Sigmoid colon (tissue), 4 donors: ENCODE data around the gene EVX1.

Experiments used
- CTCF ChIP-seq, 4 experiments: fragments of 450-650 bp in 3 of 4; fragments of 200-600 bp in 1 of 4; IDR thresholded peaks; one replicate each; pipeline ENCODE4 v1.5.1; 2016 to 2019; ENCODE audit warnings: antibody characterized with exemption in 4 of 4, mild to moderate bottlenecking in 3 of 4, moderate library complexity in 2 of 4
- EP300 ChIP-seq, 4 donors: sonication (generic); formaldehyde crosslinking; IDR thresholded peaks; one replicate each; pipeline ENCODE4 v1.6.1; 2017; ENCODE audit warnings: antibody characterized with exemption in 4 of 4
- POLR2A ChIP-seq, 2 donors: fragments of 450-650 bp; IDR thresholded peaks; one replicate each; pipeline ENCODE4 v1.6.1; 2016; ENCODE audit warnings: antibody characterized with exemption in 2 of 2, mild to moderate bottlenecking in 2 of 2, moderate library complexity in 2 of 2

- no peak for TF ChIP-seq POLR2A (IDR thresholded peaks at IDR 0.05)
- TF ChIP-seq CTCF (IDR thresholded peaks at IDR 0.05): no peak
- no peak for TF ChIP-seq EP300 (IDR thresholded peaks at IDR 0.05)
These were observed 17.3 kb upstream of the EVX1 start for GRCh38 chr7:27224983-27225934.
